LNCAP (cell line): Measurements from ENCODE around the gene JAK1.

Source experiments
- CTCF ChIP-seq: fragments of 450-650 bp; IDR thresholded peaks from 2 replicates; pipeline ENCODE4 v1.5.1; 2017; ENCODE audit warnings: mild to moderate bottlenecking

Gene JAK1

GRCh38 chr1:64814427-64814826 is 151.9 kb downstream of the JAK1 start:
- TF ChIP-seq CTCF, result no peak

- TF ChIP-seq CTCF, result no peak
Observed at GRCh38 chr1:64811131-64811530, 155.2 kb downstream of the JAK1 start.

GRCh38 chr1:64810001-64810400 is 156.3 kb downstream of the JAK1 start:
- no peak for TF ChIP-seq CTCF

- TF ChIP-seq CTCF, result no peak
Observed at GRCh38 chr1:64809309-64809708, 157.0 kb downstream of the JAK1 start.

- no peak for TF ChIP-seq CTCF
Observed at GRCh38 chr1:64801851-64802523, 164.4 kb downstream of the JAK1 start.

- TF ChIP-seq CTCF, result no peak
Observed at GRCh38 chr1:64798872-64799271, 167.5 kb downstream of the JAK1 start.

- no peak for TF ChIP-seq CTCF
Observed at GRCh38 chr1:64790832-64791487, 175.4 kb downstream of the JAK1 start.
